Right atrium auricular region (tissue), 2 donors: Measurements from ENCODE around the gene GP9. TPM values are rescaled to one million over a fixed set of nuclear protein-coding genes. Genes with fewer than 3 reads are reported as not detected.

ENCODE experiments used
- DNase-seq: peaks from one replicate; pipeline ENCODE4 v3.0.0-alpha.2; 2019; ENCODE audit warnings: low spot score
- H3K27ac ChIP-seq, 2 donors: fragments of 200-600 bp; sonication (generic); 1 replicate in 1 of 2; 2 replicates in 1 of 2; pipeline ENCODE4 v1.5.1; 2016 to 2019
- H3K27me3 ChIP-seq, 2 donors: fragments of 200-600 bp; sonication (generic); one replicate each; pipeline versions ENCODE4 v1.5.1 to v1.6.0; 2017 to 2019
- H3K36me3 ChIP-seq: fragments of 200-600 bp; sonication (generic); one replicate; pipeline ENCODE4 v1.5.1; 2016
- H3K4me1 ChIP-seq, 2 donors: fragments of 200-600 bp; sonication (generic); one replicate each; pipeline versions ENCODE4 v1.5.1 to v1.6.0; 2017 to 2019
- H3K4me3 ChIP-seq, 2 donors: fragments of 200-600 bp; sonication (generic); 1 replicate in 1 of 2; 2 replicates in 1 of 2; pipeline ENCODE4 v1.5.1; 2017 to 2019; ENCODE audit warnings: mild to moderate bottlenecking in 1 of 2, moderate library complexity in 1 of 2
- H3K9me3 ChIP-seq, 2 donors: fragments of 200-600 bp; sonication (generic); one replicate each; pipeline ENCODE4 v1.5.1; 2019
- total RNA-seq, 2 donors: library from RNA; depleted of rRNA; stranded (reverse); fragments of >200 nt; gene quantifications; one replicate each; pipeline ENCODE4 v1.1.0, GENCODE V29; 2016
- TF ChIP-seq, protein P1 (sequence below), 2 donors: fragments of 200-600 bp; sonication (generic); IDR thresholded peaks; one replicate each; pipeline ENCODE4 v1.5.1; 2019; ENCODE audit warnings: antibody characterized with exemption in 2 of 2

GP9 gene
- total RNA-seq, 2 donors from 2014 or later: not detected

DNA sequence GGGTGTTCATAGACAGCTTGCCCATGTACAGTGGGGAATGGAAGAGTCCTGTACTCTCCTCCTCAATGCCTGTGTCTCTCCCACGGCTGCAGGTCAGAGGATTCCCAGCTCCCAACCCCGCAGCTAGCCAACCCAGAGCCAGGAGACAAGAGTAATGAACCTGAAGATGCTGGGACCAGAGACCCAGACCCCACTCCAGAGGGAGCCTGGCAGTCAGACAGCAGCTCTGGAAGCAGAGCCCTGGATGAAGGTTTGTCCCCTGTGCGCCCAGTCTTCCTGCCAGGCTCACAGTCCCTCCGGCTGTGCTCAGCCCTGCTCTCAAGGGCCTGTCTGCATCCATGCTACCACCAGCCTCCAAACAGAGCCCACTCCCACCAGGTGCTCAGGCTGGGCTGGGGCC lies 30.0 kb upstream of the GP9 start:
- H3K36me3 ChIP-seq: no peaks in the 10 kb centered on the region
- TF ChIP-seq, protein P1, sequence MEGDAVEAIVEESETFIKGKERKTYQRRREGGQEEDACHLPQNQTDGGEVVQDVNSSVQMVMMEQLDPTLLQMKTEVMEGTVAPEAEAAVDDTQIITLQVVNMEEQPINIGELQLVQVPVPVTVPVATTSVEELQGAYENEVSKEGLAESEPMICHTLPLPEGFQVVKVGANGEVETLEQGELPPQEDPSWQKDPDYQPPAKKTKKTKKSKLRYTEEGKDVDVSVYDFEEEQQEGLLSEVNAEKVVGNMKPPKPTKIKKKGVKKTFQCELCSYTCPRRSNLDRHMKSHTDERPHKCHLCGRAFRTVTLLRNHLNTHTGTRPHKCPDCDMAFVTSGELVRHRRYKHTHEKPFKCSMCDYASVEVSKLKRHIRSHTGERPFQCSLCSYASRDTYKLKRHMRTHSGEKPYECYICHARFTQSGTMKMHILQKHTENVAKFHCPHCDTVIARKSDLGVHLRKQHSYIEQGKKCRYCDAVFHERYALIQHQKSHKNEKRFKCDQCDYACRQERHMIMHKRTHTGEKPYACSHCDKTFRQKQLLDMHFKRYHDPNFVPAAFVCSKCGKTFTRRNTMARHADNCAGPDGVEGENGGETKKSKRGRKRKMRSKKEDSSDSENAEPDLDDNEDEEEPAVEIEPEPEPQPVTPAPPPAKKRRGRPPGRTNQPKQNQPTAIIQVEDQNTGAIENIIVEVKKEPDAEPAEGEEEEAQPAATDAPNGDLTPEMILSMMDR (IDR thresholded peaks at IDR 0.05): no peak
- H3K4me3 ChIP-seq: no peak overlapping the region
- H3K27ac ChIP-seq: no peak overlapping the region
- no peaks in the 10 kb centered on the region for H3K27me3 ChIP-seq
- peaks cover 0 to 18% of the 10 kb centered on the region in 2 donors for H3K4me1 ChIP-seq
- DNase-seq: no peak
- no peaks in the 10 kb centered on the region for H3K9me3 ChIP-seq

DNA sequence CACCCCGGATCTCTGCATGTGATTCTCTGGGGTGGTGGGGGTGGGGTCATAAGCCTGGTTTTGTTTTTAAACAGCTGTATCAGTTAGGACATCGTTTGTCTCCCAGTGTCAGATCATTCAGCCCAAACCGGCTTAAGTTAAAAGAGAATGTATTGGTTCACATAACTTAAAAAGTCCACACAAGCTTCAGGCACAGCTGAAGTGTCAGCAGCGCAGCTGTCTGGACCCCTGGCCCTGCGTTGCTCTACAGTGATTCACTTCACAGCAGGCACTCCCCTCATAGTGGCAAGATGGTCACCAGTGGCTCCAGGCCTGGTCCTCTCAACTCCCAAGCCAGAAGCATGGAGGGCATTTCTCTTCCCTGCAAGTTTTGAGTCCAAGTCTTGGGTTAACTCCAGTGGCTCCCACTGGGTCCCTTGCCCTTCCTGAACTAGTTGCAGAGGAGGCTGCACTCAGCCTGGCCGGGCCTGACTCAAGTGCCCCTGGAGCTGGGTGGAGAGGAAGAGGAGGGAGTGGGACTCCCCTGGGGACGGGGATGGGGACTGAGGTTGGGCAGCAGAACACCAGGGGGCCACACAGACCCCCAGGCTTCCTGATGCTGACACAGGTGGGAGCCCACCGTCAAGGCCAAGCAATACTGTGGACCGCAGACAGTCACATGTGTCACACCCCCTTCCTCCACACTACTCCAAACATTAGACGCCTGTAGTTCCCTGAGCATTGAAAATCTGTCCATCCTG lies 28.9 kb upstream of the GP9 start:
- no peaks in the 10 kb centered on the region for H3K36me3 ChIP-seq
- H3K27ac ChIP-seq: no peak overlapping the region
- TF ChIP-seq, protein P1 (IDR thresholded peaks at IDR 0.05): no peak
- DNase-seq: no peak
- peaks cover 0 to 7% of the 10 kb centered on the region in 2 donors for H3K4me1 ChIP-seq
- no peaks in the 10 kb centered on the region for H3K9me3 ChIP-seq
- H3K4me3 ChIP-seq: no peak overlapping the region
- H3K27me3 ChIP-seq: no peaks in the 10 kb centered on the region

DNA sequence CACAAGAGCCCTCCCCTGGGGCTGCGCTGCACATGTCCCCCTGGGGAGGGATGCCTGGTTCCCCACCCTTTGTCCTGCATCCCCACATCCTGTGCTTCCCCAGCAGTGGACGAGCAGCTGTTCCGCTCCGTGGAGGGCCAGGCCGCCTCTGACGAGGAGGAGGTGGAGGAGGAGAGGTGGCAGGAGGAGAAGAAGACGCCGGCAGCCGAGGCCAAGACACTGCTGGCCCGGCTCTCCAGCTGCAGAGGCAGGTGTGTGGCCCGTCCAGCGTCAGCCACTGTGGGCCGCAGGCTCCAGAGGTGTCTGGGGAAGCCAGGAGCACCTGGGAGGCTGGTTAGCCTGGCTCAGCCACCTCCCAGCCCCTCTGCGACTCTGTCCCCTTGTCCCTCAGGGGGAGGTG lies 27.9 kb upstream of the GP9 start:
- Histone ChIP-seq H3K27me3 (no peaks in the 10 kb centered on the region), H3K27ac (no peak overlapping the region), H3K4me3 (no peak overlapping the region), H3K36me3 (no peaks in the 10 kb centered on the region), H3K9me3 (no peaks in the 10 kb centered on the region), H3K4me1 (no peaks in the 10 kb centered on the region)
- DNase-seq: no peak
- TF ChIP-seq, protein P1 (IDR thresholded peaks at IDR 0.05): no peak

DNA sequence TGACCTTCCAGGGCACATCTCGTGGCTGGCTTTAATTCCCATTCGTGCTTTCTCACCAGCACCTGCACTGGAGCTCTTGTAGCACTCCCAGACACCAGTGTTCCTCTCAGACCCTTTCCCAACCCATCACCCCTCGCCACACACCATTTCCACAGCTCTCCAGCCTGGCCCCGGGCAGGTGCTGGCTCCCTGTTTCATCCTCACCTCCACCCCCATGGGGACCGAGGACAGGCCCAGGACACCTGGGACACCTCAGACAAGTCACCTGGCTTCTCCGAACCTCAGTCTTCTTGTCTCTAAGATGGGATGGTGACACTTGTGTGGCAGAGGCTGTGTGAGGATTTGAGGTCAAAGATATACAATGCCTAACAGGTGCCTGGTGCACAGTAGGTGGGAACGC lies 27.4 kb upstream of the GP9 start:
- Histone ChIP-seq H3K4me3 (no peak overlapping the region), H3K36me3 (no peaks in the 10 kb centered on the region), H3K4me1 (no peaks in the 10 kb centered on the region), H3K27ac (no peak overlapping the region), H3K9me3 (no peaks in the 10 kb centered on the region), H3K27me3 (no peaks in the 10 kb centered on the region)
- DNase-seq: no peak
- TF ChIP-seq, protein P1 (IDR thresholded peaks at IDR 0.05): no peak

DNA sequence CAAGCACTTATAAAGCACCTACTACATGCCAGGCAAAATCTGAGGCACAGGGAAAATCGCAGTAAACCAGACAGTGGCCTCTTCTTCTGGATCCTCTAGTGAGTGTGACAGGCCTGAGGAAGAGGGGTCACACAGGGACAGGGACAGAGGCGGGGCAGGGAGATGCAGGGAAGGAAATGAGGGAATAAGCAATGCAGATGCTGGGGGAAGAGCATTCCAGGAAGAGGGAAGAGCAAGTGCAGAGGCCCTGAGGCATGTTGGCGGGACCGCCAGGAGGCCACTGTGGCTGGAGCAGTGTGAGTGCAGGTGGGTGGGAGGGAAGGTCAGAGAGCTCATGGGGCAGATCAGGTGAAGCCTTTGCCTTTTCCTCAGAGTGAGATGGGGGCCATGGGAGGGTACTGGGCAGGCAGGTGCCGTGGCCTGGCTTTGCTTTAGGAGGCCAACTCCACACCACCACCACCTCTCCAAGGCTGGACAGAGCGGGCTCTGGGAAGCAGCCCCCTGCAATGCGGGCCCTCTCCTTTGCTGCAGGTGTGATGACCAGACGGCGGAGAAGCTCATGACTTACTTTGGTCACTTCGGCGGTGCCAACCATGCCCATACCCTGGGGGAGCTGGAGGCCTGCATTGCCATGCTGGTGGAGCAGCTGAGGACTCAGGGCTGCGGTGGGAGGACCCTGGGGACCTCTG lies 26.8 kb upstream of the GP9 start:
- no peak for DNase-seq
- Histone ChIP-seq H3K27ac (no peak overlapping the region), H3K9me3 (no peaks in the 10 kb centered on the region), H3K4me3 (no peak overlapping the region), H3K36me3 (no peaks in the 10 kb centered on the region), H3K4me1 (no peaks in the 10 kb centered on the region), H3K27me3 (no peaks in the 10 kb centered on the region)
- TF ChIP-seq, protein P1 (IDR thresholded peaks at IDR 0.05): no peak
